HepG2 (cell line): Measurements from ENCODE around the gene TCTA. TPM values are rescaled to one million over a fixed set of nuclear protein-coding genes. Genes with fewer than 3 reads are reported as not detected.

Source experiments
- ATAC-seq: fragments of 200-7000 bp; cut with Tn5 transposase; 3 replicates; pipeline ENCODE4 v1.9.1; 2020; ENCODE audit warnings: mild to moderate bottlenecking, moderate library complexity
- BruUV-seq: library from RNA; stranded (reverse); fragments of 400-500 nt; replicated peaks from 2 replicates; lab custom pipeline; 2021; lab: Mats Ljungman, UMichigan
- CTCF ChIA-PET: fragments of 300-600 bp; formaldehyde crosslinking; extraction: SDS; loops from one replicate; lab custom pipeline; 2021; ENCODE audit warnings: low total read pairs, inconsistent platforms, low intra/inter-chr PET ratio; lab: Yijun Ruan, JAX
- POLR2A ChIA-PET: fragments of 350-600 bp; sonication (Branson Sonifier 250); formaldehyde crosslinking; loops from one replicate; lab custom pipeline; 2020; ENCODE audit warnings: antibody characterized with exemption, inconsistent platforms; lab: Yijun Ruan, JAX
- DNase-seq: peaks from one replicate; pipeline ENCODE4 v3.0.0-alpha.2; 2015; ENCODE audit warnings: low spot score
- FAIRE-seq: peaks from 3 replicates; lab custom pipeline; 2011; peaks lifted over from hg19 to GRCh38; lab: Jason Lieb, UNC
- H2AFZ ChIP-seq: one replicate; pipeline ENCODE4 v1.6.1; 2011; ENCODE audit warnings: low read length, inconsistent platforms
- H3K27ac ChIP-seq: fragments of 300-600 bp; 3 replicates; pipeline ENCODE4 v1.8.0; 2011; ENCODE audit warnings: mixed run types, mild to moderate bottlenecking, mixed read lengths, low read length, inconsistent platforms; ENCODE audit not compliant: insufficient read depth; ENCODE audit errors: extremely low read length
- H3K27me3 ChIP-seq, 2 experiments: fragments of 200-600 bp in 1 of 2; 2 replicates in 1 of 2; 3 replicates in 1 of 2; pipeline versions ENCODE4 v1.6.0 to v1.8.0; 2011; ENCODE audit warnings: low read length in 2 of 2, mild to moderate bottlenecking in 2 of 2, moderate library complexity in 2 of 2, inconsistent platforms in 1 of 2; ENCODE audit not compliant: insufficient read depth in 2 of 2, control insufficient read depth in 1 of 2
- H3K36me3 ChIP-seq, 2 experiments: fragments of 200-600 bp in 1 of 2; replicated peaks in 1 of 2; 2 replicates in 1 of 2; 3 replicates in 1 of 2; pipeline versions ENCODE4 v1.5.1 to v1.8.0; 2011; ENCODE audit warnings: low read length in 2 of 2, inconsistent platforms in 1 of 2; ENCODE audit not compliant: insufficient read depth in 2 of 2, control insufficient read depth in 1 of 2
- H3K4me1 ChIP-seq: 2 replicates; pipeline ENCODE4 v1.5.1; 2012; ENCODE audit warnings: low read length, inconsistent platforms; ENCODE audit not compliant: insufficient read depth
- H3K4me2 ChIP-seq: 2 replicates; pipeline ENCODE4 v1.6.0; 2011; ENCODE audit warnings: low read depth, low read length, inconsistent platforms
- H3K4me3 ChIP-seq, 3 experiments: fragments of 200-600 bp in 1 of 3; sonication (generic), shearing (Covaris generic) in 1 of 3; replicated peaks in 1 of 3; 2 replicates each; pipeline ENCODE4 v1.5.1; 2011 to 2016; ENCODE audit warnings: low read length in 3 of 3, inconsistent platforms in 2 of 3, low read depth in 2 of 3, mild to moderate bottlenecking in 2 of 3, control low read depth in 1 of 3, mixed read lengths in 1 of 3; ENCODE audit not compliant: insufficient read depth in 1 of 3
- H3K79me2 ChIP-seq: one replicate; pipeline ENCODE4 v1.6.1; 2011; ENCODE audit warnings: low read length, inconsistent platforms; ENCODE audit not compliant: insufficient read depth
- H3K9ac ChIP-seq: 2 replicates; pipeline ENCODE4 v1.6.0; 2011; ENCODE audit warnings: mild to moderate bottlenecking, low read depth, low read length, inconsistent platforms; ENCODE audit not compliant: insufficient read depth
- H3K9me3 ChIP-seq: 2 replicates; pipeline ENCODE4 v1.5.1; 2012; ENCODE audit warnings: mild to moderate bottlenecking, low read length
- H4K20me1 ChIP-seq: 2 replicates; pipeline ENCODE4 v1.6.0; 2011; ENCODE audit warnings: inconsistent platforms, mild to moderate bottlenecking, low read length, moderate library complexity; ENCODE audit not compliant: insufficient read depth
- NR2F1 ChIP-seq, 2 experiments: fragments of 450-650 bp in 1 of 2; formaldehyde crosslinking in 1 of 2; IDR thresholded peaks; 2 replicates each; pipeline versions ENCODE4 v1.5.0 to v1.6.1; 2016 to 2020; ENCODE audit warnings: mild to moderate bottlenecking in 1 of 2, missing compliant biosample characterization in 1 of 2, missing genetic modification reagents in 1 of 2, moderate library complexity in 1 of 2
- NR2F6 ChIP-seq, 2 experiments: IDR thresholded peaks; 2 replicates each; pipeline ENCODE4 v1.6.1; 2016; ENCODE audit warnings: antibody characterized with exemption in 1 of 2, mild to moderate bottlenecking in 1 of 2
- POLR2A ChIP-seq, 2 experiments: IDR thresholded peaks; 2 replicates each; pipeline ENCODE4 v1.6.1; 2011; ENCODE audit warnings: low read depth in 2 of 2, low read length in 2 of 2, mild to moderate bottlenecking in 1 of 2, moderate library complexity in 1 of 2; ENCODE audit not compliant: insufficient read depth in 1 of 2
- ZNF121 ChIP-seq: sonication (generic); formaldehyde crosslinking; IDR thresholded peaks from 2 replicates; pipeline ENCODE4 v1.5.0; 2020; ENCODE audit warnings: mild to moderate bottlenecking, missing genetic modification reagents
- ZNF253 ChIP-seq: sonication (generic); formaldehyde crosslinking; IDR thresholded peaks from 2 replicates; pipeline ENCODE4 v1.8.0; 2022; ENCODE audit warnings: mild to moderate bottlenecking, missing genetic modification reagents, borderline replicate concordance
- WGBS: methylation state at CpG from one replicate; pipeline ENCODE4 v1.1.6; 2017; ENCODE audit warnings: low lambda C conversion rate; 5-methylcytosine and 5-hydroxymethylcytosine counted together
- in situ Hi-C: cut with HindIII; loops from 2 replicates; pipeline ENCODE4 v1.10.0; 2017; ENCODE audit warnings: low pct_unique_long_range_greater_than_20kb; ENCODE audit not compliant: extremely low pct_ligation_motif_present
- intact Hi-C: fragments of 100-400 bp; cut with micrococcal nuclease; formaldehyde crosslinking; loops from one replicate; pipeline ENCODE4 v1.10.0; 2022; ENCODE audit not compliant: unreplicated experiment
- polyA plus RNA-seq, 8 experiments: library from polyadenylated mRNA; depleted of rRNA in 3 of 8; stranded (reverse) in 7 of 8; unstranded in 1 of 8; fragments of >200 nt; fragmentation: Illumina TruSeq in 4 of 8; extraction: Trizol in 4 of 8; gene quantifications; 2 replicates each; pipeline versions ENCODE4 v1.2.1 to v1.2.3, GENCODE V29; 2011 to 2016; ENCODE audit warnings: low read depth in 4 of 8, missing spikeins in 1 of 8, mixed read lengths in 1 of 8; ENCODE audit not compliant: insufficient read depth in 1 of 8
- total RNA-seq, 5 experiments: library from RNA; depleted of rRNA; stranded (reverse); fragments of >200 nt; fragmentation: Illumina TruSeq; extraction: Trizol; gene quantifications; 2 replicates each; pipeline ENCODE4 v1.2.3, GENCODE V29; 2016; ENCODE audit warnings: low read depth in 1 of 5
- TF ChIP-seq, protein P1 (sequence below): sonication (generic); formaldehyde crosslinking; IDR thresholded peaks from 2 replicates; pipeline ENCODE4 v1.5.0; 2020; ENCODE audit warnings: missing genetic modification reagents
- TF ChIP-seq, protein P2 (sequence below): sonication (generic); formaldehyde crosslinking; IDR thresholded peaks from 2 replicates; pipeline ENCODE4; 2020; ENCODE audit warnings: missing genetic modification reagents, mild to moderate bottlenecking, borderline replicate concordance
- TF ChIP-seq, protein P3 (sequence below): sonication (generic); formaldehyde crosslinking; IDR thresholded peaks from 2 replicates; pipeline ENCODE4 v1.5.0; 2020; ENCODE audit warnings: mild to moderate bottlenecking, missing genetic modification reagents

The TCTA gene
- total and polyA plus RNA-seq, 2 of the 13 experiments (the other 11 are each of a cell fraction or from before 2014, with no cell fraction given), result 8.3 to 13.2 TPM

DNA sequence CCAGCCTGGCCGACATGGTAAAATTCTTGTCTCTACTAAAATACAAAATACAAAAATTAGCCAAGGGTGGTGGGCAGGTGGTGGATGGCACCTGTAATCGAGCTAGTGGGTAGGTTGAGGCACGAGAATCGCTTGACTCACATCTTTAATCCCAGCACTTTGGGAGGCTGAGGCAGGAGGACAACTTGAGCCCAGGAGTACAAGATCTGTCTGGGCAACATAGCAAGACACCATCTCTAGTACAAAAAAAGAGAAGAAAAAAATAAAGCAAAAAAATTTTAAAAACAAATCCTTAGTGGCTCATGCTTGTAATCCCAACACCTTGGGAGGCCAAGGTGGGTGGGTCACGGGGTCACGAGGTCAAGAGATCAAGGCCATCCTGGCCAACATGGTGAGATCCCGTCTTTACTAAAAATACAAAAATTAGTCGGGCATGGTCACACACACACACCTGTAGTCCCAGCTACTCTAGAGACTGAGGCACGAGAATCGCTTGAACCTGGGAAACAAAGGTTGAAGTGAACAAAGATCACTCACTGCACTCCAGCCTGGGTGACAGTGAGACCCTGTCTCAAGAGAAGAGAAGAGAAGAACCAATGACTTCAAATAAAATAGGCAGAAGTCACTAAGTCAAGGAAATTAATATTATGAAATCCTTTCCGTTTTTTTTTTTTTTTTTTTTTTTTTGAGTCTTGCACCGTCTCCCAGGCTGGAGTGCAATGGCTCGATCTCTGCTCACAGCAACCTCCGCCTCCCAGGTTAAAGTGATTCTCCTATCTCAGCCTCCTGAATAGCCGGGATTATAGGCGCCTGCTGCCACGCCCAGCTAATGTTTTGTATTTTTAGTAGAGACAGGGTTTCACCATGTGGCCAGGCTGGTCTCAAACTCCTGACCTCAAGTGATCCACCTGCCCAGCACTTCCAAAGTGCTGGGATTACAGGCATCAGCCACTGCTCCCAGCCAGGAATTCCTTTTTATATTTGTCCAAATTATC lies 5.4 kb upstream of the TCTA start:
- CTCF ChIA-PET, result no interaction called here

More for the DNA sequence above, 5.4 kb upstream of the TCTA start:
- no peaks in the 10 kb centered on the region for H3K9me3 ChIP-seq
- H2AFZ ChIP-seq, result no peak overlapping the region
- H3K79me2 ChIP-seq, result peaks cover 87% of the 10 kb centered on the region
- H3K36me3 ChIP-seq, result peaks cover 1 to 9% of the 10 kb centered on the region in 2 experiments; a peak in 2 of 5 replicates
- no peaks in the 10 kb centered on the region; a peak in 1 of 5 replicates for H3K27me3 ChIP-seq
- no peak for FAIRE-seq
- ATAC-seq, result no peak
- intact Hi-C loops, result no loop called here
- no peak overlapping the region for H3K4me3 ChIP-seq
- no peak overlapping the region for H3K4me2 ChIP-seq
- in situ Hi-C loops, result no loop called here
- TF ChIP-seq ZNF253 (CRISPR knock-in tag), result no peak
- 0 out of 4 replicates have a peak, but pooled peaks of 1 of the 2 experiments have one; percentile 25 for TF ChIP-seq POLR2A (IDR thresholded peaks at IDR 0.05; ENCODE audit: insufficient read depth in 1 of 2, low read depth in 2 of 2, low read length in 2 of 2)
- peak; percentile 72 for TF ChIP-seq ZNF121 (CRISPR knock-in tag)
- TF ChIP-seq, protein P1, sequence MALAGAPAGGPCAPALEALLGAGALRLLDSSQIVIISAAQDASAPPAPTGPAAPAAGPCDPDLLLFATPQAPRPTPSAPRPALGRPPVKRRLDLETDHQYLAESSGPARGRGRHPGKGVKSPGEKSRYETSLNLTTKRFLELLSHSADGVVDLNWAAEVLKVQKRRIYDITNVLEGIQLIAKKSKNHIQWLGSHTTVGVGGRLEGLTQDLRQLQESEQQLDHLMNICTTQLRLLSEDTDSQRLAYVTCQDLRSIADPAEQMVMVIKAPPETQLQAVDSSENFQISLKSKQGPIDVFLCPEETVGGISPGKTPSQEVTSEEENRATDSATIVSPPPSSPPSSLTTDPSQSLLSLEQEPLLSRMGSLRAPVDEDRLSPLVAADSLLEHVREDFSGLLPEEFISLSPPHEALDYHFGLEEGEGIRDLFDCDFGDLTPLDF, result no peak
- TF ChIP-seq, protein P2, sequence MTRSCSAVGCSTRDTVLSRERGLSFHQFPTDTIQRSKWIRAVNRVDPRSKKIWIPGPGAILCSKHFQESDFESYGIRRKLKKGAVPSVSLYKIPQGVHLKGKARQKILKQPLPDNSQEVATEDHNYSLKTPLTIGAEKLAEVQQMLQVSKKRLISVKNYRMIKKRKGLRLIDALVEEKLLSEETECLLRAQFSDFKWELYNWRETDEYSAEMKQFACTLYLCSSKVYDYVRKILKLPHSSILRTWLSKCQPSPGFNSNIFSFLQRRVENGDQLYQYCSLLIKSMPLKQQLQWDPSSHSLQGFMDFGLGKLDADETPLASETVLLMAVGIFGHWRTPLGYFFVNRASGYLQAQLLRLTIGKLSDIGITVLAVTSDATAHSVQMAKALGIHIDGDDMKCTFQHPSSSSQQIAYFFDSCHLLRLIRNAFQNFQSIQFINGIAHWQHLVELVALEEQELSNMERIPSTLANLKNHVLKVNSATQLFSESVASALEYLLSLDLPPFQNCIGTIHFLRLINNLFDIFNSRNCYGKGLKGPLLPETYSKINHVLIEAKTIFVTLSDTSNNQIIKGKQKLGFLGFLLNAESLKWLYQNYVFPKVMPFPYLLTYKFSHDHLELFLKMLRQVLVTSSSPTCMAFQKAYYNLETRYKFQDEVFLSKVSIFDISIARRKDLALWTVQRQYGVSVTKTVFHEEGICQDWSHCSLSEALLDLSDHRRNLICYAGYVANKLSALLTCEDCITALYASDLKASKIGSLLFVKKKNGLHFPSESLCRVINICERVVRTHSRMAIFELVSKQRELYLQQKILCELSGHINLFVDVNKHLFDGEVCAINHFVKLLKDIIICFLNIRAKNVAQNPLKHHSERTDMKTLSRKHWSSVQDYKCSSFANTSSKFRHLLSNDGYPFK (CRISPR knock-in tag), result no peak
- peak in 1 of 2 experiments; percentile 85; a peak in 2 of 4 replicates for TF ChIP-seq NR2F1 (CRISPR knock-in tag; IDR thresholded peaks at IDR 0.05)
- TF ChIP-seq, protein P3, sequence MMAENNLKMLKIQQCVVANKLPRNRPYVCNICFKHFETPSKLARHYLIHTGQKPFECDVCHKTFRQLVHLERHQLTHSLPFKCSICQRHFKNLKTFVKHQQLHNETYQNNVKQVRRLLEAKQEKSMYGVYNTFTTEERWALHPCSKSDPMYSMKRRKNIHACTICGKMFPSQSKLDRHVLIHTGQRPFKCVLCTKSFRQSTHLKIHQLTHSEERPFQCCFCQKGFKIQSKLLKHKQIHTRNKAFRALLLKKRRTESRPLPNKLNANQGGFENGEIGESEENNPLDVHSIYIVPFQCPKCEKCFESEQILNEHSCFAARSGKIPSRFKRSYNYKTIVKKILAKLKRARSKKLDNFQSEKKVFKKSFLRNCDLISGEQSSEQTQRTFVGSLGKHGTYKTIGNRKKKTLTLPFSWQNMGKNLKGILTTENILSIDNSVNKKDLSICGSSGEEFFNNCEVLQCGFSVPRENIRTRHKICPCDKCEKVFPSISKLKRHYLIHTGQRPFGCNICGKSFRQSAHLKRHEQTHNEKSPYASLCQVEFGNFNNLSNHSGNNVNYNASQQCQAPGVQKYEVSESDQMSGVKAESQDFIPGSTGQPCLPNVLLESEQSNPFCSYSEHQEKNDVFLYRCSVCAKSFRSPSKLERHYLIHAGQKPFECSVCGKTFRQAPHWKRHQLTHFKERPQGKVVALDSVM (CRISPR knock-in tag), result peak; percentile 55
- TF ChIP-seq NR2F6 (IDR thresholded peaks at IDR 0.05), result peak; percentile 69; the same call in 1 of the 2 replicates
- 0 out of 2 replicates have a peak, but pooled peaks have one; percentile 9 for TF ChIP-seq NR2F6 (CRISPR knock-in tag; IDR thresholded peaks at IDR 0.05)
- DNase-seq, result no peak
- no TSS peak for BruUV-seq
- WGBS, result 90% methylated on average over 17 of the region's 17 CpGs
- H4K20me1 ChIP-seq, result peaks cover 62% of the 10 kb centered on the region
- H3K4me1 ChIP-seq, result peaks cover 52% of the 10 kb centered on the region
- H3K9ac ChIP-seq, result no peak overlapping the region
- POLR2A ChIA-PET, result no interaction called here
- H3K27ac ChIP-seq, result no peak overlapping the region
